Osteocyte (in vitro differentiated cells): ENCODE results near the gene TDRD12. TPM values are rescaled to one million over a fixed set of nuclear protein-coding genes. Genes with fewer than 3 reads are reported as not detected.

ENCODE experiments used
- DNase-seq: peaks from one replicate; pipeline ENCODE4 v3.0.0; 2021; ENCODE audit warnings: mixed read lengths; ENCODE audit not compliant: unreplicated experiment; ENCODE audit errors: extremely low spot score
- H3K27ac Mint-ChIP-seq: one replicate; pipeline ENCODE4 v1.8.0; 2021; ENCODE audit warnings: mild to moderate bottlenecking, mixed read lengths; ENCODE audit not compliant: unreplicated experiment
- H3K27me3 Mint-ChIP-seq: one replicate; pipeline ENCODE4 v1.8.0; 2021; ENCODE audit warnings: mixed read lengths; ENCODE audit not compliant: unreplicated experiment
- H3K36me3 Mint-ChIP-seq: one replicate; pipeline ENCODE4 v1.8.0; 2021; ENCODE audit warnings: mixed read lengths; ENCODE audit not compliant: unreplicated experiment
- H3K4me1 Mint-ChIP-seq: one replicate; pipeline ENCODE4 v1.8.0; 2021; ENCODE audit warnings: mixed read lengths; ENCODE audit not compliant: unreplicated experiment
- H3K4me3 Mint-ChIP-seq: one replicate; pipeline ENCODE4 v1.8.0; 2021; ENCODE audit warnings: mild to moderate bottlenecking, moderate library complexity, mixed read lengths; ENCODE audit not compliant: unreplicated experiment
- H3K9me3 Mint-ChIP-seq: one replicate; pipeline ENCODE4 v1.8.0; 2021; ENCODE audit warnings: mixed read lengths; ENCODE audit not compliant: unreplicated experiment
- total RNA-seq: library from RNA; stranded (reverse); gene quantifications from 2 replicates; pipeline ENCODE4 v1.2.1, GENCODE V29; 2021
- TF ChIP-seq, protein P1 (sequence below): fragments of 200-600 bp; sonication (generic); IDR thresholded peaks from 2 replicates; pipeline ENCODE4 v1.5.0; 2021; ENCODE audit warnings: antibody characterized with exemption, mild to moderate bottlenecking, moderate library complexity

TDRD12 gene
- total RNA-seq, 1 donor from 2014 or later = 0.11 TPM

DNA sequence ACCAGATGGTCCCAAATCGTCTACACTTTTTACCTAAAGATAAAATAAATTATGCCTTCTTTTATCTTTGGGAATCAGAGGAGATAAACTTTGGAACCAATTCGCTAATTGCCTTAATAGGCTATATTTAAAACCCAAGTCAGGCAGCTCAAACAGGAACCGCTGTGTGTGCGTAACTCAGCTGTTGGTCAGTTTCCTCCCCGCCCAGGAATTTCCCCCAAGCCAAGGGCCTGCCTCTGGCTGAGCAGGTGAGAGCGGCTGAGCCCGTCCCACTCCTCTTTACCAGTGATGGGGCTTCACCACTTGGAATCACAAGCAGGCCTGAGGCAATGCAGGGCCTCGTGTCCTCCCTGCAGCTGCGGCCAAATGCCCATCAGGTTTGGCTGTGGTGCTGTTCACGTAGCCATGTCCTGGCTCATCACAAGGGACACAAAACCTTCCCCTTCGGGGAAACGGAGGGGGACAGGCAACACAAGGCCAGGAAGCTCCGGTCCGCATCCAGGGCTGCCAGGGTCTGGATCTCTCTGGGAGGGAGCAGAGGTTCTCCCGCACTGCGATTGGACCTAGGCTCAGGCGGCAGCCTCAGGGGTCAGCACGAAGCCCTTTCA, 150.5 kb downstream of the TDRD12 start:
- TF ChIP-seq, protein P1, sequence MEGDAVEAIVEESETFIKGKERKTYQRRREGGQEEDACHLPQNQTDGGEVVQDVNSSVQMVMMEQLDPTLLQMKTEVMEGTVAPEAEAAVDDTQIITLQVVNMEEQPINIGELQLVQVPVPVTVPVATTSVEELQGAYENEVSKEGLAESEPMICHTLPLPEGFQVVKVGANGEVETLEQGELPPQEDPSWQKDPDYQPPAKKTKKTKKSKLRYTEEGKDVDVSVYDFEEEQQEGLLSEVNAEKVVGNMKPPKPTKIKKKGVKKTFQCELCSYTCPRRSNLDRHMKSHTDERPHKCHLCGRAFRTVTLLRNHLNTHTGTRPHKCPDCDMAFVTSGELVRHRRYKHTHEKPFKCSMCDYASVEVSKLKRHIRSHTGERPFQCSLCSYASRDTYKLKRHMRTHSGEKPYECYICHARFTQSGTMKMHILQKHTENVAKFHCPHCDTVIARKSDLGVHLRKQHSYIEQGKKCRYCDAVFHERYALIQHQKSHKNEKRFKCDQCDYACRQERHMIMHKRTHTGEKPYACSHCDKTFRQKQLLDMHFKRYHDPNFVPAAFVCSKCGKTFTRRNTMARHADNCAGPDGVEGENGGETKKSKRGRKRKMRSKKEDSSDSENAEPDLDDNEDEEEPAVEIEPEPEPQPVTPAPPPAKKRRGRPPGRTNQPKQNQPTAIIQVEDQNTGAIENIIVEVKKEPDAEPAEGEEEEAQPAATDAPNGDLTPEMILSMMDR = no peak
- Mint-ChIP-seq H3K4me1 (no peaks in the 10 kb centered on the region), H3K27ac (no peak overlapping the region), H3K9me3 (no peaks in the 10 kb centered on the region), H3K36me3 (no peaks in the 10 kb centered on the region), H3K4me3 (no peak overlapping the region), H3K27me3 (no peaks in the 10 kb centered on the region)
- peak; percentile 82 for DNase-seq

DNA sequence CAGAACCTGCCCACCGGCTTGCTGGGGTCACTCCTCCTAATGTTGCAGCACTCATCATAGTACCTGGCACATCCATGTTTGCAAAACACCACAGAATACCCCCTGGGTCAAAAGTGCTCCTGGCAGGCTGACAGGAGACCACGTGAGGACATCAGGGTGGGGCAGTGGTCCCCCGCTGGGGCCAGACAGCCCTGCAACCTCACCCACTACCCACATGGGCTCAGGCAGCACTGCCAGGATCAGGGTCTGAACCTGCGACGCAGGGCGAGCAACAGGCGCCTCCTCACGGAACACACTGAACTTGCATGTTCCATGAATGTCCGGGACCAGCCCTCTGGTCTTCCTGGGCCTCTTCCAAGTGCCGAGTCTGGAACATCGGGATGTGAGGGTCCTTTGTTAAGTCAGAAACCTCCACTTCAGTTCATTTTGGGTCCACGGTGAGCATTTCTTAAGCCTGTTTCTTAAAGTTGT, 151.4 kb downstream of the TDRD12 start:
- peak; percentile 80 for DNase-seq
- Mint-ChIP-seq H3K4me3 (no peak overlapping the region), H3K27ac (no peak overlapping the region), H3K27me3 (no peaks in the 10 kb centered on the region), H3K4me1 (no peaks in the 10 kb centered on the region), H3K36me3 (no peaks in the 10 kb centered on the region), H3K9me3 (no peaks in the 10 kb centered on the region)
- TF ChIP-seq, protein P1 = no peak

DNA sequence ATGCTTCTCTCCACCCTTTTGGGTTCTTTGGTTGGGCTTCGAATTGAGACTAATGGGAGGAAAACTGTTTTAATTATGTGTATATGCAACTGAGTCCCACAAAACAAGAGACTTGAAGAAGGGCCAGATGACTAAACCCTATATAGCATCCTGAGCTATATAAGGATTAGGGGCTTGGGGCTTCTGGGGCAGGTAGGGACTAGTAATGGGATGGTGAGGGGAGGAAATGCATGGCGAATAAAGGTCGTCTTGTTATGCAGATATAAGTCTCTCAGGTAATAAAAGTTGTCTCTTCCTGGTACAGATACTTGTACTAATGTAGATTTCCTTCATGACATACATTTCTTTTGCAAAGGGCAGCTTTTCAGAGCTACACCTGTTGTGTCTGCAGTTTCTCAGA, 152.8 kb downstream of the TDRD12 start:
- no peaks in the 10 kb centered on the region for H3K36me3 Mint-ChIP-seq
- H3K4me1 Mint-ChIP-seq = no peaks in the 10 kb centered on the region
- no peaks in the 10 kb centered on the region for H3K9me3 Mint-ChIP-seq
- no peak overlapping the region for H3K4me3 Mint-ChIP-seq
- H3K27ac Mint-ChIP-seq = no peak overlapping the region
- peak; percentile 2 for DNase-seq
- TF ChIP-seq, protein P1 = no peak
- H3K27me3 Mint-ChIP-seq = no peaks in the 10 kb centered on the region

DNA sequence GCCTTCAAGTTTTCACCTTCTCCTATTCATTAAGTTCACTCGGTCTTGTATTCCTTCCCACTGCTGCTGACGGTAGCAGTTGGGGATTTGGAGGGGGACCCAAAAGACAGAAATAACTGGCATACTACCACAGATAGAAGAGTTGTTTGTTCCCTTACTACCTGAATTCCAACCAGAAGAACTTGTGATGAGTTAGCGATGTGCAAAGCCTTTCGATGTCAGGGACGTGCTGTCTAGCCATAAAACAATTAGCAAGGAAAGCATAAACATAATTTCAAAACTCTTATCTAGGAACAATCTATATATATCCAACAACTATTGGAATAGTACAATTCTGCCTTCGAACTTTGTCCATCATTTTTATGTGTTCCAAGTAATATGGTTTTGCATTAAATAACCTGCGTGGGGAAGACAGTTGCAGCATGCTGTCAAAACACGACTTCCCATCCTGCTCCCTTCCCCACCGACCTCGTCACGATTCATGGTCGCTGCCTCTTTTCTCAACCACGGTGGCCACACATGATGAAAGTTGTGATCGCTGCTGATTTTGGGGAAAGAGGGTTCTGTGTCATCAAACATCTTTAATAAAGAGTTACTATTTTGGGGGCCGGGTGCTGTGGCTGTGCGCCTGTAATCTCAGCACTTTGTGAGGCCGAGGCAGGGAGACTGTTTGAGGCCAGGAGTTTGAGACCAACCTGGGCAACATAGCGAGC, 153.8 kb downstream of the TDRD12 start:
- H3K4me3 Mint-ChIP-seq = no peak overlapping the region
- peaks cover 5% of the 10 kb centered on the region for H3K36me3 Mint-ChIP-seq
- no peaks in the 10 kb centered on the region for H3K27me3 Mint-ChIP-seq
- H3K4me1 Mint-ChIP-seq = no peaks in the 10 kb centered on the region
- peak; percentile 40 for DNase-seq
- TF ChIP-seq, protein P1 = no peak
- H3K9me3 Mint-ChIP-seq = no peaks in the 10 kb centered on the region
- no peak overlapping the region for H3K27ac Mint-ChIP-seq

DNA sequence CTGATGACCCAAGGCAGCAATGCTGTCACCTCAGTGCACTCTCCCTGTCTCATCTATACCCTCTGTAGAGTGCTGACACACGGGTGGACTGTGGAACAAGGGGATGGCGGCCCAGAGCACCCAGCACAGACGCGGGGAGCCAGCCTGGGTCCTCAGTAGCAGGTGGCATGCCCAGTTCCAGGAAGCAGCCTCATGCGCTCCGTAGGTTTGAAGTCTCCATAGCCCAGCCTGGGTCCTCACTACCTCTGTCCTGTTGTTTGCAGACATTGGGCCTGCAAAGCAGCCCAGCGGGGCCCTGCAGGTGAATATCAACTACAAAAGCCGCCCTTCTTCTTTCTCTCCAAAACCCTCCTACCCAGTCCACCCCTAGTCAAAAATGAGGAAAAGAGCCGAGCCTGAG, 155.0 kb downstream of the TDRD12 start:
- Mint-ChIP-seq H3K4me1 (no peaks in the 10 kb centered on the region), H3K4me3 (no peak overlapping the region), H3K27me3 (no peaks in the 10 kb centered on the region), H3K9me3 (no peaks in the 10 kb centered on the region), H3K27ac (no peak overlapping the region), H3K36me3 (peaks cover 9% of the 10 kb centered on the region)
- TF ChIP-seq, protein P1 = no peak
- DNase-seq = peak; percentile 74
